ENCODE measurements around the gene MCOLN1.
"Not testable (repeated sequence)": the region's sequence is repeated elsewhere in the genome, so short reads cannot be mapped to it uniquely, and the experiment has no call there.

Gene MCOLN1

GRCh38 chr19:7562646-7563393 is 40.4 kb downstream of the MCOLN1 start:
- in situ Hi-C loops (cut with HindIII; ENCODE audit: low sequenced_read_pairs), result no loop called here

- in situ Hi-C loops (cut with HindIII; ENCODE audit: low sequenced_read_pairs), result no loop called here
Measured at GRCh38 chr19:7564866-7565265, 42.4 kb downstream of the MCOLN1 start.

GRCh38 chr19:7565332-7565731 is 42.9 kb downstream of the MCOLN1 start:
- in situ Hi-C loops (cut with HindIII; ENCODE audit: low sequenced_read_pairs), result no loop called here

DNA sequence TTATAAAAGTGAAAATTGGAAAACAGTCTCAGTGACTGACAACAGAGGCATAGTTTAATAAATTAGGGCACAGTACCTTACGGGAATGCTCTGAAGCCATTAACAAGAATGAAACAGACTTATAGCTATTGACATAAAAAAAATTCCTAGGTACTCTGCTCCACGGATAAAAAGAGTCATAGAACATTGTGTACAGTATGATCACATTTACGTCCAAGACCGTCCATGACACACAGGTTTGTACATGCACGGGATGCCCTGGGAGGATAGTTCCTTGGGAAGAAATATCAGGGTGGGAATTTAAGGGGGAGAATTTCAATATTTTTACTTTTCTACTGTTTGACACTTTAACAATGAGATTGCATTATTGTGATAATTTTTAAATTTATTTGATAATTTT is 48.3 kb downstream of the MCOLN1 start:
- in situ Hi-C loops (cut with HindIII; ENCODE audit: low sequenced_read_pairs), result no loop called here

DNA sequence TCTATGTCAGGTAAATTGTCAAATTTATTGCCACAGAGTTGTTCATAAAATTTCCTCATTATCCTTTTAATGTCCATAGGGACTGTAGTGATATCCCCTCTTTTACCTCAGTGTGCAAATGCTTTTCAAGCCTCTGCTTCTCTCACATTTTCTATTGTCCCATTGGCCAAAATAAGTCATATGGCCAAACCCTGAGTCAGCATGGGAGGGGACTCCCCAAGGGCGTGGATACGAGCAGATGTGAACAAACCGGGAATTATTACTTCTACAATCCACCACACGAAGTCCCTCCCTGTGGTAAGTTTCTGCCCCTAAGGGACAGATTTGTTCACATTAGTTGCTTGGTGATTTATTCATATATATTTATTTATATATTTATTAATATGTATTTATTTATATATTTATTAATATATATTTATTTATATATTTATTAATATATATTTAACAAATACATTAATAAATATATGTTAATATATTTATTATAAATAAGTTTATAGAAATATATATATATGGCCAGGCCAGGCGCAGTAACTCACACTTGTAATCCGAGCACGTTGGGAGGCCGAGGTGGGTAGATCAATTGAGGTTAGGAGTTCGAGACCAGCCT is 53.1 kb downstream of the MCOLN1 start:
- in situ Hi-C loops (cut with HindIII; ENCODE audit: low sequenced_read_pairs), result no loop called here

GRCh38 chr19:7577422-7577821 is 55.0 kb downstream of the MCOLN1 start:
- in situ Hi-C loops (cut with HindIII; ENCODE audit: low sequenced_read_pairs), result not testable (repeated sequence)

GRCh38 chr19:7578127-7578526 is 55.7 kb downstream of the MCOLN1 start:
- in situ Hi-C loops (cut with HindIII; ENCODE audit: low sequenced_read_pairs), result no loop called here

DNA sequence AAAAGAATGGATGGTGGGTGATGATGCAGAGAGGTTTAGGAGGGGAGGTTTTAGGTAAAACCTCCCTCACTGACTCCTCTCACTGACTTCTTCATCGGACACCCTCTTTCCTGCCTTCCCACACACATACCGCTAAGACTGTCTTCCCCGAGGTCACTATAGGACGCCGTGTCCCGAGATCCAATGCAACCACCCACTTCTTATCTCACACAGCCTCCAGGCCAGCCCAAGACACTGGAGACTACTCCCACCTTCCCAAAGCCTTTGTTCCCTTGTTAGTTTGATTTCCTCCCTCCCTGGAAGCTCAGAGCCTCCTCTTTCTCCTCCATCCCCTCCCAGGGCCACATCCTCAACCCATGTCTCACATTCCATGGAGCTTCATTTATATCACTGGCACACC is 56.8 kb downstream of the MCOLN1 start:
- in situ Hi-C loops (cut with HindIII; ENCODE audit: low sequenced_read_pairs), result no loop called here

- in situ Hi-C loops (cut with HindIII; ENCODE audit: low sequenced_read_pairs), result no loop called here
Measured at GRCh38 chr19:7582446-7582845, 60.0 kb downstream of the MCOLN1 start.
